SK-N-SH (cell line): ENCODE measurements around the gene ELMO1. TPM values are rescaled to one million over a fixed set of nuclear protein-coding genes. Genes with fewer than 3 reads are reported as not detected.

Experiments used
- CTCF ChIA-PET: fragments of 300-600, 350-600 bp; formaldehyde crosslinking; extraction: SDS; loops from one replicate; lab custom pipeline; 2021; lab: Yijun Ruan, JAX
- POLR2A ChIA-PET: fragments of 350-600 bp; sonication (Branson Sonifier 250); formaldehyde crosslinking; extraction: SDS; loops from one replicate; lab custom pipeline; 2020; ENCODE audit warnings: antibody characterized with exemption, inconsistent platforms; lab: Yijun Ruan, JAX
- DNase-seq: peaks from one replicate; pipeline ENCODE4 v3.0.0; 2012
- H2AFZ ChIP-seq: fragments of 200-600 bp; sonication (generic); 2 replicates; pipeline ENCODE4 v1.8.1; 2016; ENCODE audit warnings: antibody characterized with exemption, mild to moderate bottlenecking, low read depth
- H3F3A ChIP-seq: fragments of 200-600 bp; sonication (generic); replicated peaks from 2 replicates; pipeline ENCODE3; 2016; ENCODE audit warnings: antibody characterized with exemption, mild to moderate bottlenecking; ENCODE audit not compliant: insufficient read depth
- H3K27ac ChIP-seq, 2 experiments: fragments of 200-500 bp in 1 of 2; fragments of 200-600 bp in 1 of 2; sonication (Bioruptor generic) in 1 of 2; sonication (generic), shearing (Covaris generic) in 1 of 2; 2 replicates each; pipeline versions ENCODE4 v1.5.1 to v1.6.1; 2014 to 2016; ENCODE audit warnings: low read depth in 2 of 2, inconsistent platforms in 1 of 2, low read length in 1 of 2, mild to moderate bottlenecking in 1 of 2, mixed read lengths in 1 of 2
- H3K27me3 ChIP-seq: fragments of 200-600 bp; sonication (generic), shearing (Covaris generic); 2 replicates; pipeline ENCODE4 v1.6.1; 2016; ENCODE audit warnings: mixed run types; ENCODE audit not compliant: insufficient read depth
- H3K36me3 ChIP-seq, 2 experiments: fragments of 200-500 bp in 1 of 2; fragments of 200-600 bp in 1 of 2; sonication (Bioruptor generic) in 1 of 2; sonication (generic) in 1 of 2; replicated peaks in 1 of 2; 2 replicates each; pipeline versions ENCODE3 to v1.5.1; 2014 to 2016; ENCODE audit warnings: low read length in 1 of 2, mild to moderate bottlenecking in 1 of 2; ENCODE audit not compliant: insufficient read depth in 2 of 2, control insufficient read depth in 1 of 2
- H3K4me1 ChIP-seq, 2 experiments: fragments of 200-500 bp in 1 of 2; fragments of 200-600 bp in 1 of 2; sonication (Bioruptor generic) in 1 of 2; sonication (generic), shearing (Covaris generic) in 1 of 2; 2 replicates each; pipeline versions ENCODE4 v1.5.1 to v1.6.1; 2014 to 2016; ENCODE audit warnings: low read depth in 1 of 2, low read length in 1 of 2, mixed run types in 1 of 2; ENCODE audit not compliant: insufficient read depth in 2 of 2, control insufficient read depth in 1 of 2
- H3K4me2 ChIP-seq: fragments of 200-600 bp; sonication (generic), shearing (Covaris generic); 2 replicates; pipeline ENCODE4 v1.6.1; 2017; ENCODE audit warnings: mixed run types
- H3K4me3 ChIP-seq, 2 experiments: fragments of 200-500 bp in 1 of 2; fragments of 200-600 bp in 1 of 2; sonication (Bioruptor generic) in 1 of 2; sonication (generic), shearing (Covaris generic) in 1 of 2; 2 replicates each; pipeline versions ENCODE4 v1.5.1 to v1.8.1; 2014 to 2016; ENCODE audit warnings: low read depth in 2 of 2, inconsistent platforms in 1 of 2, low read length in 1 of 2, mild to moderate bottlenecking in 1 of 2, mixed read lengths in 1 of 2, moderate library complexity in 1 of 2
- H3K79me2 ChIP-seq: fragments of 200-600 bp; sonication (generic); 2 replicates; pipeline ENCODE4 v1.8.1; 2017; ENCODE audit warnings: mild to moderate bottlenecking; ENCODE audit not compliant: insufficient read depth
- H3K9ac ChIP-seq: fragments of 200-600 bp; sonication (generic); 2 replicates; pipeline ENCODE4 v1.6.1; 2017; ENCODE audit warnings: mixed run types
- H3K9me2 ChIP-seq: fragments of 200-600 bp; sonication (generic); 2 replicates; pipeline ENCODE4 v1.6.1; 2017; ENCODE audit warnings: mixed run types
- H3K9me3 ChIP-seq: fragments of 200-600 bp; sonication (generic); 2 replicates; pipeline ENCODE4 v1.6.1; 2017; ENCODE audit warnings: mixed run types, mild to moderate bottlenecking, moderate library complexity
- H4K20me1 ChIP-seq: fragments of 200-600 bp; sonication (generic); 2 replicates; pipeline ENCODE4 v1.6.1; 2017; ENCODE audit warnings: mild to moderate bottlenecking, mixed run types; ENCODE audit not compliant: insufficient read depth
- CHD2 ChIP-seq: fragments of 150-350 bp; IDR thresholded peaks from 2 replicates; pipeline ENCODE4 v1.6.1; 2018; ENCODE audit warnings: low read length; ENCODE audit not compliant: partially characterized antibody
- ELF1 ChIP-seq: IDR thresholded peaks from 2 replicates; pipeline ENCODE4 v1.4.0; 2012
- EZH2phosphoT487 ChIP-seq: fragments of 200-600 bp; sonication (generic); IDR thresholded peaks from 2 replicates; pipeline ENCODE4 v1.6.1; 2017; ENCODE audit warnings: low read depth, mixed run types, mild to moderate bottlenecking, antibody characterized with exemption, moderate library complexity, borderline replicate concordance
- FOXJ3 ChIP-seq: sonication (generic); formaldehyde crosslinking; IDR thresholded peaks from 2 replicates; pipeline ENCODE4 v1.5.1; 2020; ENCODE audit warnings: mild to moderate bottlenecking, missing genetic modification reagents
- GABPA ChIP-seq: IDR thresholded peaks from 2 replicates; pipeline ENCODE4 v1.4.0; 2012; ENCODE audit warnings: low read depth, mild to moderate bottlenecking
- JUND ChIP-seq: IDR thresholded peaks from 2 replicates; pipeline ENCODE4 v1.4.0; 2012
- MXI1 ChIP-seq: IDR thresholded peaks from 2 replicates; pipeline ENCODE4 v1.6.1; 2012; ENCODE audit warnings: mild to moderate bottlenecking, low read depth, low read length, improper control_type of control experiment
- NRF1 ChIP-seq: IDR thresholded peaks from 2 replicates; pipeline ENCODE4 v1.6.1; 2012; ENCODE audit warnings: low read depth, mild to moderate bottlenecking, low read length
- PBX3 ChIP-seq: IDR thresholded peaks from 2 replicates; pipeline ENCODE4; 2012
- RCOR1 ChIP-seq: fragments of 150-350 bp; IDR thresholded peaks from 2 replicates; pipeline ENCODE4 v1.6.1; 2017; ENCODE audit warnings: antibody characterized with exemption, low read length
- TEAD4 ChIP-seq: IDR thresholded peaks from 2 replicates; pipeline ENCODE4 v1.4.0; 2012; ENCODE audit warnings: mild to moderate bottlenecking, borderline replicate concordance; ENCODE audit not compliant: insufficient read depth
- USF1 ChIP-seq: IDR thresholded peaks from 2 replicates; pipeline ENCODE4 v1.4.0; 2012; ENCODE audit warnings: low read depth, borderline replicate concordance
- USF2 ChIP-seq: fragments of 150-350 bp; IDR thresholded peaks from 2 replicates; pipeline ENCODE4 v1.6.1; 2017; ENCODE audit warnings: antibody characterized with exemption, low read length, low read depth, borderline replicate concordance
- YY1 ChIP-seq: IDR thresholded peaks from 2 replicates; pipeline ENCODE4 v1.4.0; 2012; ENCODE audit warnings: low read depth, mild to moderate bottlenecking
- ZBTB33 ChIP-seq: IDR thresholded peaks from 2 replicates; pipeline ENCODE4 v1.4.0; 2012; ENCODE audit warnings: low read depth, borderline replicate concordance
- WGBS: methylation state at CpG from one replicate; pipeline ENCODE4 v1.1.6; 2017; ENCODE audit warnings: low lambda C conversion rate; 5-methylcytosine and 5-hydroxymethylcytosine counted together
- polyA plus RNA-seq, 3 experiments: library from polyadenylated mRNA; depleted of rRNA; stranded (reverse); fragments of >200 nt; gene quantifications; 2 replicates each; pipeline ENCODE4 v1.2.3, GENCODE V29; 2012

The ELMO1 gene
- polyA plus RNA-seq, 1 of the 3 experiments (the other 2 are of a cell fraction): 0.64 TPM

DNA sequence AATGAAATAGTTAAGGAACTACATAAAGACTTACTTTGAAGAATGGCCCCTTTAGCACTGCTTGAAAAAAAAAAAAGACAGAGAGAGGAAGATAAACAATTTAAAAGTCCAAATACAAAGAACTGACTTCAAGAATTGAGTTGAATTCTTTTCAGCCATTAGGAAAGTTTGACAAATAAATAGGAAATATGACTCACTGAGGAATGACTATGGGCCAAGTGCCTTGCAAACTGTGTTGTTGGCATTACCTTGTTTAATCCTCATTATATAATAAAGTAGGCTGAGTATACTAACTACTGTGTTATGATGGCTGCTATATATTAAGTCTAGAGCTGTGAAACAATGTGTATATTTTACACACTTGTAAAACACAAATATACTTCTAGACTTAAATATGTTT lies 151.1 kb downstream of the ELMO1 start:
- ChIA-PET CTCF (interaction anchor here (0.9 kb wide), 1 partner anchor 13 kb away, joined by 3 read pairs; no protein-coding TSS in a partner anchor), POLR2A (no interaction called here)
- H3F3A ChIP-seq: no peaks in the 10 kb centered on the region
- no peaks in the 10 kb centered on the region for H3K79me2 ChIP-seq
- no peaks in the 10 kb centered on the region for H3K36me3 ChIP-seq
- no peak overlapping the region for H3K4me2 ChIP-seq
- H3K9ac ChIP-seq: no peak overlapping the region
- no peaks in the 10 kb centered on the region for H3K27me3 ChIP-seq
- no peaks in the 10 kb centered on the region for H3K4me1 ChIP-seq
- H4K20me1 ChIP-seq: no peaks in the 10 kb centered on the region
- H3K9me3 ChIP-seq: no peaks in the 10 kb centered on the region
- H3K4me3 ChIP-seq: no peak overlapping the region
- H2AFZ ChIP-seq: no peak overlapping the region
- H3K9me2 ChIP-seq: no peaks in the 10 kb centered on the region
- no peak for DNase-seq
- TF ChIP-seq FOXJ3 (CRISPR knock-in tag) (no peak), RCOR1 (no peak), USF1 (no peak), JUND (no peak), USF2 (no peak), ELF1 (no peak), EZH2phosphoT487 (no peak), ZBTB33 (no peak), TEAD4 (no peak), YY1 (no peak), CHD2 (no peak), PBX3 (no peak)
- no peak overlapping the region for H3K27ac ChIP-seq

GRCh38 chr7:37295401-37295800 lies 153.3 kb downstream of the ELMO1 start:
- H2AFZ ChIP-seq: no peak overlapping the region
- no peaks in the 10 kb centered on the region for H3K9me2 ChIP-seq
- peaks cover 0 to 2% of the 10 kb centered on the region in 2 experiments; a peak in 1 of 4 replicates for H3K4me1 ChIP-seq
- DNase-seq: no peak
- no peaks in the 10 kb centered on the region for H3F3A ChIP-seq
- H3K4me3 ChIP-seq: no peak overlapping the region
- no peak overlapping the region for H3K9ac ChIP-seq
- WGBS: 12% methylated on average over 1 of the region's 1 CpG
- H3K27me3 ChIP-seq: no peaks in the 10 kb centered on the region
- CTCF ChIA-PET: interaction anchor here (0.8 to 1.2 kb wide), 2 partner anchors 8 to 43 kb away, joined by 3 to 5 read pairs; no protein-coding TSS in a partner anchor
- TF ChIP-seq GABPA (no peak), NRF1 (no peak), FOXJ3 (CRISPR knock-in tag) (no peak), MXI1 (no peak), JUND (no peak)
- no peaks in the 10 kb centered on the region for H3K36me3 ChIP-seq
- H3K79me2 ChIP-seq: no peaks in the 10 kb centered on the region
- no peak overlapping the region for H3K4me2 ChIP-seq
- POLR2A ChIA-PET: no interaction called here
- no peak overlapping the region for H3K27ac ChIP-seq
- no peaks in the 10 kb centered on the region for H4K20me1 ChIP-seq
- no peaks in the 10 kb centered on the region for H3K9me3 ChIP-seq
